Thyroid gland (tissue), 4 donors: ENCODE data around the gene ELOVL2.

Source experiments
- POLR2A ChIP-seq, 2 donors: fragments of 450-650 bp; IDR thresholded peaks; one replicate each; pipeline ENCODE4 v1.6.1; 2017; ENCODE audit warnings: antibody characterized with exemption in 2 of 2, mild to moderate bottlenecking in 2 of 2, moderate library complexity in 1 of 2
- TF ChIP-seq, protein P1 (sequence below), 6 experiments: fragments of 200-600 bp in 3 of 6; fragments of 450-650 bp in 3 of 6; sonication (generic) in 3 of 6; IDR thresholded peaks; one replicate each; pipeline ENCODE4 v1.5.1; 2016 to 2019; ENCODE audit warnings: antibody characterized with exemption in 6 of 6, mild to moderate bottlenecking in 2 of 6, inconsistent platforms in 1 of 6, moderate library complexity in 1 of 6

- no peak for TF ChIP-seq POLR2A (IDR thresholded peaks at IDR 0.05)
- TF ChIP-seq, protein P1, sequence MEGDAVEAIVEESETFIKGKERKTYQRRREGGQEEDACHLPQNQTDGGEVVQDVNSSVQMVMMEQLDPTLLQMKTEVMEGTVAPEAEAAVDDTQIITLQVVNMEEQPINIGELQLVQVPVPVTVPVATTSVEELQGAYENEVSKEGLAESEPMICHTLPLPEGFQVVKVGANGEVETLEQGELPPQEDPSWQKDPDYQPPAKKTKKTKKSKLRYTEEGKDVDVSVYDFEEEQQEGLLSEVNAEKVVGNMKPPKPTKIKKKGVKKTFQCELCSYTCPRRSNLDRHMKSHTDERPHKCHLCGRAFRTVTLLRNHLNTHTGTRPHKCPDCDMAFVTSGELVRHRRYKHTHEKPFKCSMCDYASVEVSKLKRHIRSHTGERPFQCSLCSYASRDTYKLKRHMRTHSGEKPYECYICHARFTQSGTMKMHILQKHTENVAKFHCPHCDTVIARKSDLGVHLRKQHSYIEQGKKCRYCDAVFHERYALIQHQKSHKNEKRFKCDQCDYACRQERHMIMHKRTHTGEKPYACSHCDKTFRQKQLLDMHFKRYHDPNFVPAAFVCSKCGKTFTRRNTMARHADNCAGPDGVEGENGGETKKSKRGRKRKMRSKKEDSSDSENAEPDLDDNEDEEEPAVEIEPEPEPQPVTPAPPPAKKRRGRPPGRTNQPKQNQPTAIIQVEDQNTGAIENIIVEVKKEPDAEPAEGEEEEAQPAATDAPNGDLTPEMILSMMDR (IDR thresholded peaks at IDR 0.05) = no peak
Measured at GRCh38 chr6:11043378-11043960, 636 bp downstream of the ELOVL2 start.
